H1 (cell line): Measurements from ENCODE around the gene TIMM10.
A peak's percentile ranks its signal among the peaks of the same experiment; 100 is the strongest.

ENCODE experiments used
- BRCA1 ChIP-seq: IDR thresholded peaks from 2 replicates; pipeline ENCODE4 v1.6.1; 2012; ENCODE audit warnings: low read depth, low read length, improper control_type of control experiment
- EGR1 ChIP-seq: IDR thresholded peaks from 2 replicates; pipeline ENCODE4 v1.6.1; 2011; ENCODE audit warnings: low read depth, low read length, borderline replicate concordance
- EZH2 ChIP-seq: fragments of 200-600 bp; sonication (generic); IDR thresholded peaks from 2 replicates; pipeline ENCODE4 v1.7.1; 2012; ENCODE audit warnings: low read depth, mild to moderate bottlenecking, moderate library complexity, low read length, inconsistent platforms; ENCODE audit not compliant: severe bottlenecking
- HDAC2 ChIP-seq, 2 experiments: fragments of 300-600 bp in 1 of 2; sonication (generic) in 1 of 2; IDR thresholded peaks; 2 replicates each; pipeline ENCODE4 v1.6.1; 2011 to 2012; ENCODE audit warnings: low read depth in 2 of 2, low read length in 2 of 2, mild to moderate bottlenecking in 2 of 2, moderate library complexity in 2 of 2, borderline replicate concordance in 1 of 2, inconsistent platforms in 1 of 2
- KDM1A ChIP-seq: fragments of 200-600, 300-600 bp; sonication (generic); IDR thresholded peaks from 2 replicates; pipeline ENCODE4 v1.7.1; 2016; ENCODE audit warnings: mild to moderate bottlenecking, low read length, borderline replicate concordance
- POLR2A ChIP-seq, 2 experiments: IDR thresholded peaks; 1 replicate in 1 of 2; 2 replicates in 1 of 2; pipeline ENCODE4 v1.6.1; 2011; ENCODE audit warnings: low read depth in 2 of 2, low read length in 2 of 2, mild to moderate bottlenecking in 2 of 2; ENCODE audit errors: control extremely low read depth in 1 of 2
- POLR2AphosphoS5 ChIP-seq: IDR thresholded peaks from 2 replicates; pipeline ENCODE4 v1.6.1; 2011; ENCODE audit warnings: low read depth, low read length
- RXRA ChIP-seq: IDR thresholded peaks from 2 replicates; pipeline ENCODE4 v1.6.1; 2011; ENCODE audit warnings: low read depth, mild to moderate bottlenecking, low read length, moderate library complexity; ENCODE audit not compliant: insufficient read depth
- SRF ChIP-seq: IDR thresholded peaks from 2 replicates; pipeline ENCODE4 v1.6.1; 2011; ENCODE audit warnings: mild to moderate bottlenecking, low read depth, low read length, moderate library complexity
- TEAD4 ChIP-seq: IDR thresholded peaks from 2 replicates; pipeline ENCODE4 v1.6.1; 2012; ENCODE audit warnings: low read depth, low read length, inconsistent platforms, mixed read lengths
- ZNF274 ChIP-seq: IDR thresholded peaks from 2 replicates; pipeline ENCODE4 v1.7.0; 2012; ENCODE audit warnings: low read length, borderline replicate concordance; ENCODE audit errors: extremely low read depth
- TF ChIP-seq, protein P1 (sequence below), 3 experiments: IDR thresholded peaks; 1 replicate in 2 of 3; 2 replicates in 1 of 3; pipeline versions ENCODE4 v1.5.1 to v1.6.1; 2011; ENCODE audit warnings: low read length in 3 of 3, mild to moderate bottlenecking in 3 of 3, inconsistent platforms in 2 of 3, low read depth in 1 of 3, moderate library complexity in 1 of 3; ENCODE audit not compliant: insufficient read depth in 1 of 3; ENCODE audit errors: control extremely low read depth in 1 of 3
- TF ChIP-seq, protein P2 (sequence below): IDR thresholded peaks from 2 replicates; pipeline ENCODE4 v1.6.1; 2011; ENCODE audit warnings: low read depth, mild to moderate bottlenecking, low read length; ENCODE audit not compliant: insufficient read depth
- TF ChIP-seq, protein P3 (sequence below): IDR thresholded peaks from 2 replicates; pipeline ENCODE4 v1.6.1; 2012; ENCODE audit warnings: inconsistent platforms

DNA sequence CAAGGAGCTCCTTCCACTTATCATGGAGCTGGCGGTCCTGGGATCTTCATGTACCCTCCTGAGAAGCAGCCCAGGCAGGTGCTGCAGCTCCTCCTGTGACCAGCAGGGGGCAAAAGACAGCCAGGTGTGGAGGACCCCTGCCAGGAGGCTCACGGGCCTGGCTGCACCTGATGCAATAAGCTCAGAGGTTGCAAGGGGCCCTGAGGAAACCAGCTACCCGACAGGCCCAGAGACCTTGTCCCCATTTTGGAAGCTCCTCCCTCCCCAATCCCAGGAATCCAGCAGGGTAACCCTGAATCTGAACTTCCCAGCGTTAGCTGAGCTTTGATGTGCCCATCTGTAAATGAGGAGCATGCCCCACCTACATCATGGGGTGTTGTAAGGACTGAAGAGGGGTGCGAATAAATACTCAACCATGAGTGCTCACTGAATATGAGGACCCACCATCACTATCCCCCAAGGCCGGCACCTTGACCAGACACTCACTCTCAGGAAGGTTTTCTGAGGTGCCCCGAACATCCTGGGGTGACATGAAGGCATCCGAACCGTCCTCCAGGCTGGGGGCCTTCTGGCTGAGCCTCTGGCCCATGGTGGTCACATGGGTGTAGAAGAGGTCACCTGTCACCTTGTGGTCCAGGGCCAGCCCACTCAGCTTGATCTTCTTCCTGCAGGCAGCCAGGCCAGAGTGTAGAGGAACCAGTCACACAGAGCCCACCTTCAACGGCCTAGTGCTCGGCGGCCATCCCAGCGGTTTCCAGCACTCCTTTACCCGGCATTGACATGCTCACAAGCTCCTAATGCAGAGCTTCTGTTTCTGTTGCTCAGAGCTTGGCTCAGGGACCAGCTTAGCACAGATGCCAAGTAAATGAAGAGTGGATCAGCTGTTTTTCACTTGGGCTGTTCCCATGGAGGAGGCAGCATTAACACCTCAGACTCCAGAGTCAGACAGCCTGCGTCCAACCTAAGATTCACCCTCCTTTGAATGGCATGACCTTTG is 36.7 kb downstream of the TIMM10 start:
- 0 out of 2 replicates have a peak, but pooled peaks have one; percentile 34 for TF ChIP-seq POLR2AphosphoS5
- TF ChIP-seq TEAD4: 0 out of 2 replicates have a peak, but pooled peaks have one; percentile 18
- peak in 1 of 2 experiments; percentile 36; a peak in 1 of 3 replicates for TF ChIP-seq POLR2A (IDR thresholded peaks at IDR 0.05; ENCODE audit: control extremely low read depth in 1 of 2, low read depth in 2 of 2, low read length in 2 of 2)
- TF ChIP-seq, protein P1, sequence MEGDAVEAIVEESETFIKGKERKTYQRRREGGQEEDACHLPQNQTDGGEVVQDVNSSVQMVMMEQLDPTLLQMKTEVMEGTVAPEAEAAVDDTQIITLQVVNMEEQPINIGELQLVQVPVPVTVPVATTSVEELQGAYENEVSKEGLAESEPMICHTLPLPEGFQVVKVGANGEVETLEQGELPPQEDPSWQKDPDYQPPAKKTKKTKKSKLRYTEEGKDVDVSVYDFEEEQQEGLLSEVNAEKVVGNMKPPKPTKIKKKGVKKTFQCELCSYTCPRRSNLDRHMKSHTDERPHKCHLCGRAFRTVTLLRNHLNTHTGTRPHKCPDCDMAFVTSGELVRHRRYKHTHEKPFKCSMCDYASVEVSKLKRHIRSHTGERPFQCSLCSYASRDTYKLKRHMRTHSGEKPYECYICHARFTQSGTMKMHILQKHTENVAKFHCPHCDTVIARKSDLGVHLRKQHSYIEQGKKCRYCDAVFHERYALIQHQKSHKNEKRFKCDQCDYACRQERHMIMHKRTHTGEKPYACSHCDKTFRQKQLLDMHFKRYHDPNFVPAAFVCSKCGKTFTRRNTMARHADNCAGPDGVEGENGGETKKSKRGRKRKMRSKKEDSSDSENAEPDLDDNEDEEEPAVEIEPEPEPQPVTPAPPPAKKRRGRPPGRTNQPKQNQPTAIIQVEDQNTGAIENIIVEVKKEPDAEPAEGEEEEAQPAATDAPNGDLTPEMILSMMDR (IDR thresholded peaks at IDR 0.05; ENCODE audit: control extremely low read depth in 1 of 3, insufficient read depth in 1 of 3, low read depth in 1 of 3, low read length in 3 of 3): peak; percentile 81 to 90 (median 87)
- no peak for TF ChIP-seq SRF
- TF ChIP-seq BRCA1: no peak
- TF ChIP-seq EZH2: no peak
- TF ChIP-seq, protein P2, sequence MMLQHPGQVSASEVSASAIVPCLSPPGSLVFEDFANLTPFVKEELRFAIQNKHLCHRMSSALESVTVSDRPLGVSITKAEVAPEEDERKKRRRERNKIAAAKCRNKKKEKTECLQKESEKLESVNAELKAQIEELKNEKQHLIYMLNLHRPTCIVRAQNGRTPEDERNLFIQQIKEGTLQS: no peak
- TF ChIP-seq HDAC2 (IDR thresholded peaks at IDR 0.05; ENCODE audit: borderline replicate concordance in 1 of 2, low read depth in 2 of 2, low read length in 2 of 2): 0 out of 4 replicates have a peak, but pooled peaks of 1 of the 2 experiments have one; percentile 5
- TF ChIP-seq RXRA: no peak
- peak; percentile 68; the same call in 1 of the 2 replicates for TF ChIP-seq KDM1A
- TF ChIP-seq ZNF274: no peak
- TF ChIP-seq, protein P3, sequence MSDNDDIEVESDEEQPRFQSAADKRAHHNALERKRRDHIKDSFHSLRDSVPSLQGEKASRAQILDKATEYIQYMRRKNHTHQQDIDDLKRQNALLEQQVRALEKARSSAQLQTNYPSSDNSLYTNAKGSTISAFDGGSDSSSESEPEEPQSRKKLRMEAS: peak; percentile 90
- TF ChIP-seq EGR1: no peak
